Thoracic aorta (tissue), 2 donors: Measurements from ENCODE around the gene ROPN1. TPM values are rescaled to one million over a fixed set of nuclear protein-coding genes. Genes with fewer than 3 reads are reported as not detected.

Experiments
- ATAC-seq: fragments of 150-250 bp; one replicate; pipeline ENCODE4 v1.8.0; 2017; ENCODE audit warnings: low read depth; ENCODE audit not compliant: insufficient number of reproducible peaks, low FRiP score
- DNase-seq: peaks from one replicate; pipeline ENCODE4 v3.0.0-alpha.2; 2020; ENCODE audit warnings: low spot score
- H3K27ac ChIP-seq, 2 donors: fragments of 200-600 bp; sonication (generic); 1 replicate in 1 of 2; 2 replicates in 1 of 2; pipeline ENCODE4 v1.5.1; 2016; ENCODE audit warnings: mild to moderate bottlenecking in 2 of 2, moderate library complexity in 2 of 2
- H3K27me3 ChIP-seq: fragments of 200-600 bp; sonication (generic); replicated peaks from 2 replicates; pipeline ENCODE4 v1.6.0; 2016; ENCODE audit warnings: mild to moderate bottlenecking; ENCODE audit not compliant: insufficient read depth
- H3K36me3 ChIP-seq: fragments of 200-600 bp; sonication (generic); one replicate; pipeline ENCODE4 v1.5.1; 2016
- H3K4me1 ChIP-seq, 2 donors: fragments of 200-600 bp; sonication (generic); 1 replicate in 1 of 2; 2 replicates in 1 of 2; pipeline versions ENCODE4 v1.5.1 to v1.6.0; 2016; ENCODE audit warnings: low read depth in 2 of 2, mild to moderate bottlenecking in 1 of 2; ENCODE audit not compliant: control insufficient read depth in 1 of 2
- H3K4me3 ChIP-seq: fragments of 200-600 bp; sonication (generic); 2 replicates; pipeline ENCODE4 v1.5.1; 2016; ENCODE audit warnings: mild to moderate bottlenecking
- H3K9me3 ChIP-seq: fragments of 200-600 bp; sonication (generic); 2 replicates; pipeline ENCODE4 v1.5.1; 2016
- total RNA-seq, 2 donors: library from RNA; depleted of rRNA; stranded (reverse); fragments of >200 nt; gene quantifications; one replicate each; pipeline versions ENCODE4 v1.1.0 to v1.2.3, GENCODE V29; 2016
- TF ChIP-seq, protein P1 (sequence below): fragments of 200-600 bp; sonication (generic); IDR thresholded peaks from one replicate; pipeline ENCODE4 v1.5.1; 2019; ENCODE audit warnings: antibody characterized with exemption

Gene ROPN1
- total RNA-seq, 2 donors from 2014 or later: not detected

DNA sequence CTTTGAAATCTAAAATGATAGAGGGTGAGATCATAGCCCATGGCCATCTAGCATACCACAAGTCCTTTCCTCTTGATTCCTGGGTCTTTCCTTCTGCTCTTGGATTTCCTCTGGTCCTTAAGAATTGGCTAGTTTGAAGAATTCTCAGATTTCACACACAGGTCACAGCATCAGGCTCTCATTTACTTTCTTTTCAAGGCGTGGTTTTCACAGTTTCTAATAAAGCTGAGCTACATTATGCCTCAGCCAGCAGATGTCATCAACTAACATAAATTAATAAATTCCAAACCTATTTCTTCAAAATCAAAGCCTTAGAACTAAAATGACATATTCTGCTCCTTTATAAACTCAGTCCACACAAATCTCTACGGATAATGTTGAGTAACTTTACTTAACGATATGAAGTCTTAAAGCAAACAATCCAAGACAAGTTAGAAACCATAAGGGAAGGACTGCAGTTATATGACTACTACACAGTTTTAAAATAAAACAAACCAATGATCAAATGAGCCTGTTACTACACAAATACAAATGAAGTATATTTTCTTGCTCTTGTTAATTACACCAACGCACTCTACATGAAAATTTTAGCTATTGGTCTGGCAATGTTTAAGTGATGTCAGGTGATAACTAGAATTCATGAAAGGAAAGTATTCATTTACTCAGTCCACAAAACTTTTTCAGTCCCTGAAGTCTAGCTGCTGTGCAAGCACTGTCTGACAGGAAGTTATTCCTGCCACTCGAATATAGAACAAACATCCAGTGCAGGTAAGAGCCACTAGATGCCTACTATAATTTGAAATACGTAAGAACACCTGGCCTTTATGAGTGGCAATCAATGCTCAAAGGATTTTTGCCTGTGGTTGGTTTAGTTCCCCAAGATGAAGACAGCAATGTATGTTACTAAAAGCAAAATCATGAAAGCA is 40.1 kb downstream of the ROPN1 start:
- Histone ChIP-seq H3K4me1 (no peaks in the 10 kb centered on the region), H3K36me3 (peaks cover 8% of the 10 kb centered on the region), H3K27me3 (no peaks in the 10 kb centered on the region), H3K9me3 (no peaks in the 10 kb centered on the region), H3K4me3 (no peak overlapping the region), H3K27ac (no peak overlapping the region)
- TF ChIP-seq, protein P1, sequence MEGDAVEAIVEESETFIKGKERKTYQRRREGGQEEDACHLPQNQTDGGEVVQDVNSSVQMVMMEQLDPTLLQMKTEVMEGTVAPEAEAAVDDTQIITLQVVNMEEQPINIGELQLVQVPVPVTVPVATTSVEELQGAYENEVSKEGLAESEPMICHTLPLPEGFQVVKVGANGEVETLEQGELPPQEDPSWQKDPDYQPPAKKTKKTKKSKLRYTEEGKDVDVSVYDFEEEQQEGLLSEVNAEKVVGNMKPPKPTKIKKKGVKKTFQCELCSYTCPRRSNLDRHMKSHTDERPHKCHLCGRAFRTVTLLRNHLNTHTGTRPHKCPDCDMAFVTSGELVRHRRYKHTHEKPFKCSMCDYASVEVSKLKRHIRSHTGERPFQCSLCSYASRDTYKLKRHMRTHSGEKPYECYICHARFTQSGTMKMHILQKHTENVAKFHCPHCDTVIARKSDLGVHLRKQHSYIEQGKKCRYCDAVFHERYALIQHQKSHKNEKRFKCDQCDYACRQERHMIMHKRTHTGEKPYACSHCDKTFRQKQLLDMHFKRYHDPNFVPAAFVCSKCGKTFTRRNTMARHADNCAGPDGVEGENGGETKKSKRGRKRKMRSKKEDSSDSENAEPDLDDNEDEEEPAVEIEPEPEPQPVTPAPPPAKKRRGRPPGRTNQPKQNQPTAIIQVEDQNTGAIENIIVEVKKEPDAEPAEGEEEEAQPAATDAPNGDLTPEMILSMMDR: no peak
- DNase-seq: no peak
- no peak for ATAC-seq

DNA sequence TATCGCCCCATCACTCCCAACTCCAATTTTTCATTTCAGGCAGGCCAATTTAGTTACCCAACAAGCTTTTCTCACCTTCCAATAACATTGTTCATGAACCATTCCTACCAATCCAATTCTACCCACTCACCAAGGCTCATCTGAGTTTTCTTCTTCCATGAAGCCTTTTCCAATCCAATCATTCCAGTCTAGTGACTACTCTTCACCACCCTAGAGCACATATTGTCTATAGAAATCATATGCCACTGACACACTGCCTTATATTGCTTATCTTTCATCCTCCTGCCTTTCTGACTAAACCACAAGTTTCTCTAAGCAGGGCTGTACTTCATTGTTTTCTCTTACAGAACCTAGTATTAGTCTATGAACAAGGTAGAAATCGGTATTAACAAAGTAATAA is 42.3 kb downstream of the ROPN1 start:
- Histone ChIP-seq H3K27ac (no peak overlapping the region), H3K9me3 (no peaks in the 10 kb centered on the region), H3K36me3 (no peaks in the 10 kb centered on the region), H3K27me3 (no peaks in the 10 kb centered on the region), H3K4me3 (no peak overlapping the region), H3K4me1 (no peaks in the 10 kb centered on the region)
- ATAC-seq (no peak), DNase-seq (no peak)
- TF ChIP-seq, protein P1: no peak

GRCh38 chr3:123948449-123948848 is 43.5 kb downstream of the ROPN1 start:
- Histone ChIP-seq H3K27ac (no peak overlapping the region), H3K4me1 (no peaks in the 10 kb centered on the region), H3K9me3 (no peaks in the 10 kb centered on the region), H3K36me3 (peaks cover 6% of the 10 kb centered on the region), H3K4me3 (no peak overlapping the region), H3K27me3 (no peaks in the 10 kb centered on the region)
- ATAC-seq (no peak), DNase-seq (no peak)
- TF ChIP-seq, protein P1: no peak

DNA sequence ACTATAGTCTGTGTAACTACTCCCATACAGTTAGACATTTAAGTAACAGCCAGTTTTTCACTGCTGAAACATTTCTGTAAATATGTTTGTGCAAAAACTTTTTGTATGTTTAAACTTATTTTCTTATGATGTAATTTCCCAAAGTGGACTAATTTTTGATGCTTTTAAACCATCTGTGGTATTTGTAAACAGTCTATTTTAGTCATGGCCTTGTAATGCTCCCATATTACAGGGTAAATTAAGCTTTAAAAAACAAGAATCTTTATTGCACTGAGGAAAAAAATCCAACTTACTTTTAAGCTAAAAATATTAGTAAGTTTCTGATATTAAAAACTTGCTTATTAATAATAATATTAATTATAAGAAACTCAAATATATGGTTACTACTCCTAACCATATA is 44.4 kb downstream of the ROPN1 start:
- H3K27ac ChIP-seq: no peak overlapping the region
- TF ChIP-seq, protein P1: no peak
- no peaks in the 10 kb centered on the region for H3K27me3 ChIP-seq
- DNase-seq (no peak), ATAC-seq (no peak)
- no peak overlapping the region for H3K4me3 ChIP-seq
- no peaks in the 10 kb centered on the region for H3K4me1 ChIP-seq
- no peaks in the 10 kb centered on the region for H3K9me3 ChIP-seq
- H3K36me3 ChIP-seq: peaks cover 6% of the 10 kb centered on the region

DNA sequence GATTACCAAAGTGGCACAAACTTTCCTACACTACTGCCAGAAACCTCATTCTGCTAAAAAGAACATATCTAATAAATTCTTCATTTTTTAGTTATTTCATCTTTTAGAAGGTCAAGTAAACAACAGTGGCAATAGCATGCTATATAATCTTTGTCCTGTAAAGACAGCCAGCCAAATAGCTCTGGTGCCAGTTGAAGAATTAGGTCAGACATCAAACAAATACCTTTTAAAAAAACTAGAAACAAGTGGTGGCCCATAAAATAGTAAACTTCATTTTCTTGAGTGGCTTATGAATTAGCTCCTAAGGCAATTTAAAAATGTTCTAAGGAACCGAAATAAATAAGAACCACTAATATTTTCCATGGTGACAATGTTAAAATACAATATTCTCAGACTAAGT is 50.4 kb downstream of the ROPN1 start:
- ATAC-seq: no peak
- no peaks in the 10 kb centered on the region for H3K9me3 ChIP-seq
- TF ChIP-seq, protein P1: no peak
- no peaks in the 10 kb centered on the region for H3K27me3 ChIP-seq
- H3K4me1 ChIP-seq: peaks cover 4 to 18% of the 10 kb centered on the region in 2 donors
- H3K4me3 ChIP-seq: no peak overlapping the region
- DNase-seq: no peak
- no peak overlapping the region for H3K27ac ChIP-seq
- H3K36me3 ChIP-seq: peaks cover 6% of the 10 kb centered on the region
